NCI-H2196 (cell line): ENCODE data around the gene NCL.
"Not testable (repeated sequence)": the region's sequence is repeated elsewhere in the genome, so short reads cannot be mapped to it uniquely, and the experiment has no call there.

Experiments used
- DNase-seq: peaks from one replicate; lab custom pipeline; 2025; ENCODE audit not compliant: unreplicated experiment; lab: John Stamatoyannopoulos, UW

Gene NCL

DNA sequence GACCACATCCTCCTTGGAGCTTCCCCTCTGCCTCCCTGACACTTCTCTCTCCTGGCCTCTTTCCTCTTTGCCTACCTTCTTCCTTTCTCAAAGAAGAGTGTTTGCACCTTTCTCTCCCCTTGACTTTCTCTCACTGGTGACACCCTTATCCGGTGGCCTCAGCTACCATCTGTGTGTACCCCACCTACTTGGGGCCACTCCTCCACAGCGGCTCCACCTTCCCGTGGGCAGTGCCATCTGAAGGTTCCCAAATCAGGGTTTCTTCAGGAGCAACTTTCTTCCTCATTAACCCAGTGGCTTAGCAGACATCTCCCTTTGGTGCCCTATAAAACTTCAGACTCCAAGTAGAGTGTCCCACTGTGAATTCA, 5.3 kb upstream of the NCL start:
- DNase-seq = no peak

DNA sequence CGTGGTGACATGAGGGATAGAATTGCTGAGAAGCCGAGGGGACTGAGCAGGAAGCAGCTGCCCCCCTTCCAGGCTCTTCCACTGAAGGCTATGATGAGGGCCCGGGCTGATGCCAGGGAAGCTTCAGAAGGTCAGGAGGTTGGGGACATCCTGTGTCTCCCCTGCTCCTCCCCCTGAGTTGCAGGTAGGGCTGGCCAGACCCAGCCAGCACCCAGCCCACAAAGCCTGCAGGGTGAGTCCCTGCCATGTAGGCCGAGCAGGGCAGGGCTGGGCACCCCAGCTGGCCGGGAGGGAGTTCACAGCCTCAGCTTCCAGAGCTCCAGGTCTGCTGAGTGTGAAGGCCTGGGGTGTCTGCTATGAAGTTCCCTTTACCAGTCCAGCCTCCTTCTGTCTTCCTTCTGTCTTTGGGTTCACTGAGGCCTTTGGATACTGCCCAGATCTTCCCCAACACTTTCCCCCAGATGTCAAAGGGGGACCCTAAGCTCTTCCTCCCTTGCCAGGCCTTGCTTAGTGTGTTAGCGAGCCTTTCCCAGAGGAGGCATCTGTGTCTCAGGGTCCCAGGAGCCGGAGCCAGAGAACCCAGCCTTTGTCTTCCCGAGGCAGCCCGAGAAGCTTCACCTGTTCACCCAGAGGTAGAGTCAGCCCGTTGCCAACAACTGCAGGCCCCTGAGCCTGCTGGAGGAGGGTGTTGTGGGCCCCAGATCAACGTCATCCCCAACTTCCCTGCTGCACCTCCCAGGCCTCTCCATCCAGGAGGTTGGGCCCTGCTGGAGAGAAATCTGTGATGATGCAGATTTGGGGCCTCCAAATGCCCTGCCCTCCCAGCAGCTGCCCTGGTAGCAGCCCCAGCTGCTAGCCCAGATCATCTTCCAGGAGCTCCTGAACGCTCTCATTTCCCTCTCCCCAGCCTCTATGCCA, 3.6 kb upstream of the NCL start:
- no peak for DNase-seq

DNA sequence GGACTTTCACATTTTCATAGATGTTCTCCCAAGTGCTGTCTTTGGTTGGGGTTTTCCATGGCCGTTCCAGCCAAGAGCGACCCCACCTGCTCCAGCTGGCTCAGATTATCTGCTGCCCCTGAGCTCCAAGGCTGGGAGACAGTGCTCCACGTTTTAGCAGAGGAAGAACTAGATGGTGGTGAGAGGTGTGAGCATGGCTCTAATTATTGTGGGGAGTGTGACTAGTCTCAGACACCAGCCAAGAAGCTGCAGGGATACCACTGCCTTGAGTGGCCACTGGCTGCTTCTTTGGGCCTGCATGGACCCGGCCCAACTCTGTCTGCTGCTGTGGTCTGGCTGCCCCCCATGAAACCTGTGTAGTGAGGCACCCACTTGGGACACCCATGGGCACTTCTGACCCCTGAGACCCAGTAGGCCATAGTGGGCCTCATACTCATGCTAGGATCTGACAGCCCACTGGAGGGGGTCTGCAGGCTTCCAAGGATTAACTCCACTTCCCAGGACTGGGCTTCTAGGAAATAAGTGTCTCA, 2.8 kb upstream of the NCL start:
- no peak for DNase-seq

DNA sequence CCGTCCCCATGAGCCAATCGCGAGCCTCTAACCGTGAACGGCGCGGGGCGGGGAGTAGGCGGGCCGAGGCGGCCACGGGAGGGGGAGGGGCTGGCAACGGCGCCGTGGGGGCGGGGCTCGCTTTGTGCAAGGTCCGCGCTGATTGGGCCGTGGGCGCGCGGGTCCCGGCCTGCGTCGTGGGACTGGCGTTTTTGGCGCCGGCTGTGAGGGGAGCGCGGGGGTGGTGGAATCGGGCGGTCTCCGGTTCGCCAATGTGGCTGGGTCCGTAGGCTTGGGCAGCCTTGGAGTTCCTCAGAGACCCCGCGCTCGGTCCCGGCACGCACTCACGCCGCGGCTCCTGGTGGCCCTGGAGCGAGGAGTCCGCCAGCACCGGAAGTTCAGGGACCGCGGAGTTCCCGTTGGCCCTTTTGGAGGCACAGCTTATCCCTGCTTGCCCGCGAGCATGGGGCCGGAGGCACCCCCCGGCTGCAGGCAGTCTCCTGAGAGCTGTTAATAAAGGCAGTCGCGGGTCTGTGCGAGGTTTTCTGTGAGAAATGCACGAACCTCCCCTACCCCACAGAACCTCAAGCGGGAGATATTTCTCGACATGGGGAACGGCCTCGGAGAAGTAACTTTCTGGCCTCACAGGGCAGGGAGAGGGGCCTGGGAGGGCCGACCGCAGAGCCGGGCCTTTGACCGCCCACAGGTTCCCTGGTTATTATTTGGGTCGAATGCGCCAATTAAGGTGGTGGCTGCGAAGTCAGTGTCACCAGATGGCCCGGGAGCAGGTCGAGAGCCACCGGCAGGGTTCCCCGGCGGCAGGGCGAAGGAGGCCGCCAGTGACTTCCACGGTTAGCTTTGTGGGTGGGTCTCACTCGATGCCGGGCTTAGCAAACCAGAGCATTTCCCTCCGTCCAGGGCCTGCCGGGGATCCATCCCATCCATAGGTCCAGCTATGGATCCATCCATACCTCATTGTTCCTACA, 574 bp upstream of the NCL start:
- DNase-seq = peak; percentile 97

DNA sequence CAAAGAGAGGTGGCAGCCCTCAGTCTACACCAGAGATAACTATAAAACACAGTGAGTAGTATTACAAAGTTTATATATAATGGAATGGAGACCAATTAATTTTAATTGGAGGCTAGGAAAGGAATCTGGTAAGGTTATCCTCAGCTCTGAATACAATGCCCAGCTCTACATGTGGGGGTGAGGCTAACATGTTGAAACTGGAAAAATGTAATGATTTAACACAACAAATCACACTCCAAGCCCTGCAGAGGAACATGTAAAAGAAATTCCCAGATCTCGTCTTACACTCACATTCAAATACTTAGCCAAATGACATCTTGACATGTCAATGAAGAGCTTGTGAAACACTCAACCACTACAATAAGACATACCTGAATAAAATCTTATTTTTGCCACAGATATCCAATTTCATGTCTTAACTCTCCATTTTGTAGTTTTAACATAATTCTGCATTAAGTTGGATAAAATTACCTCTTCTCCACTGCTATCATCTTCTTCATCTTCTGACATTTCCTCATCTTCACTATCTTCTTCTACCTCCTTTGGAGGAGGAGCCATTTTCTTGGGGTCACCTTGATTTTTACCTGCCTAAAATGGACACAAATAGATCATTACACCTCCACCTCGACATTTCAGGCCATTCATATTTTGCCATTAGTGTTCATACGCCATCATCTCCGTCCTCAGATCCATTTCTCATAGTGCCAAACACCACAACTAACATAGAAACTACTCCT, 1.4 kb downstream of the NCL start:
- no peak for DNase-seq

DNA sequence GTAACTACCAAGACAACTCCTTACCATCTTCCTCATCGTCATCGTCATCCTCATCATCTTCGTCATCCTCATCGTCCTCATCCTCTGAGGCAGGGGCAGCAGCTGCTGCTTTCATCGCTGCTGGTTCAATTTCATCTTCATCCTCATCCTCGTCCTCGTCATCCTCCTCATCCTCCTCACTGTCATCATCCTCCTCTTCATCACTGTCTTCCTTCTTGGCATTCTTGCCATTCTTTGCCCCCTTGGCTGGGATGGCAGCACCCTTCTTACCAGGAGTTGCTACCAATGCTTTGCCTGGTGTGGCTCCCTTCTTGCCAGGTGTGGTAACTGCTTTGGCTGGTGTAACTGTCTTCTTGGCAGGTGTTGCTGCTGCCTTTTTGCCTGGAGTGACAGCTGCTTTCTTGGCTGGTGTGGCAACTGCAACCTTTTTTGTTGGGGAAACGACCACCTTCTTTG, 2.7 kb downstream of the NCL start:
- DNase-seq = no peak

DNA sequence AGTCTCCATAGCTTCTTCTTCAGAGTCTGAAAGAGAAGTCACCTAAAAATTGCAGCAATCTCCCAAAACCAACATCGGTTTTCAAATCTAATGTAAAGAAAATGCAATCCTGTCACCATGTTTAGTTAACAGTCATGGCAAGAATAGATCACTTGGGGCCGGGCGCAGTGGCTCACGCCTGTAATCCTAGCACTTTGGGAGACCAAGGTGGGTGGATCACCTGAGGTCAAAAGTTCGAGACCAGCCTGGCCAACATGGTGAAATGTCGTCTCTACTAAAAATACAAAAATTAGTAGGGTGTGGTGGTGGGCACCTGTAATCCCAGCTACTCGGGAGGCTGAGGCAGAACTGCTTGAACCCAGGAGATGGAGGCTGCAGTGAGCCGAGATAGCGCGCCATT, 3.4 kb downstream of the NCL start:
- DNase-seq = not testable (repeated sequence)

DNA sequence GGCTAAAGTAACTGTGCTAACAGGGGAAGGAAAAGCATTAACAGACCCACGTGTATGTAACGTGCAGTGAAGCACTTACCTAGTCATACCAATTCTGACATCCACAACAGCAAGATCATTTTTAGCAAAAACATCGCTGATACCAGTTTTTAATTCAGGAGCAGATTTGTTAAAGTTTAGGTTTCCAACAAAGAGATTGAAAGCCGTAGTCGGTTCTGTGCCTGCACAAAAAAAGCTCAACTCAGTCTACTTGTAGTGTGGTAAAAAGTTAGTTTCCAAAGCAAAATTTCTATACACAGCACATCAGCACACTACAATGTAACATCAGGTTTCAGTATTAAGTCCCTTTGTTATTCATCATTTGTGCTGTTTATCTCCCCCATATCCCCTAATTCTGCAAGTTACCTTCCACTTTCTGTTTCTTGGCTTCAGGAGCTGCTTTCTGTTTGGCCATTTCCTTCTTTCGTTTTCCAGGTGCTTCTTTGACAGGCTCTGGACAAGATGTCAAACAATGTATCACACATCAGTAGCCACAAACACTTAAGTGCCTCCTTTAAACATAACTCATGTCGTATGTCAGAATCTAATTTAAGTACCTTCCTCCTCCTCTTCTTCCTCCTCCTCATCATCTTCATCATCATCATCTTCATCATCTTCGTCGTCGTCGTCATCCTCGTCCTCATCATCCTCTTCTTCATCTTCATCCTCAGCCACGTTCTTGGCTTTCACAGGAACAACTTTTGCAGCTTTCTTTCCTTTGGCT, 4.0 kb downstream of the NCL start:
- DNase-seq = no peak

DNA sequence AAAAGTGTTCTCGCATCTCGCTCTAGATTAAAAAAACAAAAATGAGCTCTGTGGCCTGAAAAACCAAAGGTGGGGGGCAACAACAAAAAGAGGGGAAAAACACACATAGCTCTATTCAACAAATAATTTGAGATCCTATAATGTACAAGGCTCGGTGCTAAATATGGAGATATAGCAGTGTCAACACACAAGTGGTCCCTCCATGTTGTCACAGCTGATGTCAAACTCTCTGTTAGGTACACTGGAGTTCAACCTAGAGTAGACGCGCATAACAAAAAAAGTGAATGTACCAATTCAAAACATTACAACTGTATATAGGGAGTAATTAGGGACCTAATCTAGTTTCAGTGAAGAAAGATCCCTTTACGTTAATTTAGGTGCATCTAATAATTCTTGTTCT, 5.9 kb downstream of the NCL start:
- no peak for DNase-seq

DNA sequence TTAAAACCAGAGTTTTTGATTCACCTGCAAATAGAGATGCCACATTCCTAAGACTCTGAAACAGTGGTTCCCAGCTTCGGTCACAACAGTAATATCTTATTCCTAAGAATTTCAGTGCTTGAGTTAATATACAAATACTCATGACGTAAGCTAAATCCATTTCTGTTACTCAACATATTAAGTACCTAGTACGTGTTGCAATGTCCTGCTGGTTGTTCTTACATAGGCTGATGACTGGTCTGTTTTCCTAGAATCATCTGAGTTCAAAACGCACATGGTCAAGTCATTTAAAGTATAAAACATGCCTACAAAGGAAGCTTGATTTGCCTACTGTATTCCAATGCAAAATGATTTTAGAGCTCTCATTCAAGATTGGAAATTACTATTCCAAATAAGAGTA, 7.2 kb downstream of the NCL start:
- DNase-seq = no peak

DNA sequence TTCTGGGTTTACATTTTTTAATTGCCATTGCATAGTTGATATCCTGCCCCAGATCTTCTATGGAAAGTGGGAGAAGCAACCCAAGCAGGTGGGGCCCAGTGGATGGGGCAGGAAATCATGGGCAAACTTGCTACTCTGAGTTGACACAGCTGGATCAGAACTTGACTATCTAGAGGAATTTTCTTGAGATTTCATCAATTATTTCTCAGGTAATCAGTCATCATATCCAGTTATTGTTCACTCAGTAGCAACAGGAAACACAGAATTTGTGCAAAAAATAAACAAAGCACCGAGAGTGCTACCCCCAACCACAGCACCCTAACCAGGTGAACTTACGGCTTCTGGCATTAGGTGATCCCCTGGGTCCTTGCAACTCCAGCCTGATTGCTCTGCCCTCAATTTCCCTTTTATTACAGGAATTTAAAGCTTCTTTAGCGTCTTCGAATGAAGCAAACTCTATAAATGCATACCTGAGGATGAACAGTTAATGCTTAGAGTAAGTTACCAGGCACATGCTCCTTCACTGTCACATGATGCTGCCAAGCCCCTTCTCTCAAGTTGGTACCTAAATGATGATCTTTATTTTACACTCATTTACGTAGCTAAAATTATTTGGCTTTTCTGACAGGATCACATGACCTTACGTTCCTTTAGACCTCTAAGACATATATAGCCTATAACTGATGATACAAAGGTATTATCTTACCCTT, 7.8 kb downstream of the NCL start:
- DNase-seq = no peak

DNA sequence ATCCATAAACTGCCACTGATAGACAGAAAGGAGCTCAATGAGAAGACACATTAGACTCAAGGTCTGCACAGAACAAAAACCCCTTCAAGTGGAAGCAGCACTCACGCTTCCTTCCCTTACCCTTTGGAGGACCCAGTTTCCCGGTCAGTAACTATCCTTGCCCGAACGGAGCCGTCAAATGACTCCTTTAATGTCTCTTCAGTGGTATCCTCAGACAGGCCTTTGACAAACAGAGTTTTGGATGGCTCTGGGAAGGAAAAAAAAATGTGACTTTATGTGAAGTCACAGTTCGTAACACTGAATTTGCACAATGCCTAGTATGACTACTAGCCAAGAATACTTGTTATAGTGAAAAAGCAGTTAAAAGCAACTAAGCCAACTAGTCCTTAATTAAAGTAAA, 8.4 kb downstream of the NCL start:
- DNase-seq = no peak

DNA sequence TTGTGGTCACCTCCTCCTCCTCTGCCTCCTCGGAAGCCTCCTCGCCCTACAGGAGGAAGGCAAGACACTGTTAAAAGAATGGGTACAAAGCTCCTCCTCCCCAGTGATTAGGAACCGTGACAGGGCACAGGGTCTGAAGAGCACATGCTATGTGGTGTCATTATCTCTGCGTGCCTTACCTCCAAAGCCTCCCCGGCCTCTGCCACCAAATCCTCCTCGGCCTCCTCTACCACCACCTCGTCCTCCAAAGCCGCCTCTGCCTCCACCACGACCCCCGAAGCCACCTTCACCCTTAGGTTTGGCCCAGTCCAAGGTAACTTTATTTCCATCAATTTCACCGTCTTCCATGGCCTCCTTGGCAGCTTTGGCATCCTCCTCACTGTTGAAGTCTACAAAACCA, 9.1 kb downstream of the NCL start:
- DNase-seq = no peak

DNA sequence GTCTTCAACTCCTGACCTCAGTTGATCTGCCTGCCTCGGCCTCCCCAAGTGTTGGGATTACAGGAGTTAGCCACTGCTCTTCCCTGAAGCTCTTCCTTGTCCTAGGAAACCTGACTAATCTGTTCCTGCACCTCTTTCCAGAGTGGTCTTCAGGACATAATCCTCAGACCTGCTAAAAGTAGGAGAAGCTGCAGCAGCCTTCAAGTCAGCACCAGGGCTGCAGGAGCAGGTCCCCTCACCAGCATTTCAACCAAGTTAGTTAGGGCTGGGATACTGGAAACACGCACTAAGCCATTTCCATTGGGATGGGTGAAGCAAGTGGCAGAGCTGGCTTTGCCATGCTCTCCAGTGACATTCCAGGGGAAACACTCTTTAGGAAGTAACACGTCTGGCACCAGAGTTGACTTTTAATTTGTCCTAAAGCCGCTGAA, 9.9 kb downstream of the NCL start:
- no peak for DNase-seq

DNA sequence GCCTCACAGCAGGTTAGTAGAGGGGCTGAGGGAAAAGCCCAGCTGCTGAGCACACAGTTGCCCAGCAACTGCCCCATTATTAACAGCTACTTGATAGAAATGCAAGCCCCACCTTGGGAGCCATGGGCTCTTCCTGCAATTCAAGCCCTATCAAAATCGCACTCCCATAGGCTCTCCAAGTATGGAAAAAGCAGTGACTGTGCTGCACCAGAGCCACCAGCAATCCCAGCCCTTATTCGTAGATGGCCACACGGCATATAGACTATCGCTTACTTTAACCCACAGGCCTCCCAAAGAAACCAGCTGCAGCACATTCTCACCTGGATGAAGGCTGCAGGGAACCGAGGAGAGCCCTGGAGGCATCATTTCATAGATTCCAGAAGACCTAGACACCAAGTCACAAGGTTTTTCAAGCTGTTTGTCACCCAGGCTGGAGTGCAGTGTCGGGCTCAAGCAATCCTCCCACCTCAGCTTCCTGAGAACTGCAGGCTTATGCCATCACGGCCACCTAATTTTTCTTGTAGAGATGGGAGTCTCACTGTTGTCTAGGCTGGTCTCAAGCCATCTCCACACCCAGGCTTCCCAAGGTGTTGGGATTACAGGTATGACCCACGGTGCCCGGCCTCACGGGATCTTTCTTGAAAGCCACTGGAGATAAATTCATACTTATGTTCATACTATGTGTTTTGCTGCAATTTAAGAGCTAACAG, 11.3 kb downstream of the NCL start:
- DNase-seq = no peak

DNA sequence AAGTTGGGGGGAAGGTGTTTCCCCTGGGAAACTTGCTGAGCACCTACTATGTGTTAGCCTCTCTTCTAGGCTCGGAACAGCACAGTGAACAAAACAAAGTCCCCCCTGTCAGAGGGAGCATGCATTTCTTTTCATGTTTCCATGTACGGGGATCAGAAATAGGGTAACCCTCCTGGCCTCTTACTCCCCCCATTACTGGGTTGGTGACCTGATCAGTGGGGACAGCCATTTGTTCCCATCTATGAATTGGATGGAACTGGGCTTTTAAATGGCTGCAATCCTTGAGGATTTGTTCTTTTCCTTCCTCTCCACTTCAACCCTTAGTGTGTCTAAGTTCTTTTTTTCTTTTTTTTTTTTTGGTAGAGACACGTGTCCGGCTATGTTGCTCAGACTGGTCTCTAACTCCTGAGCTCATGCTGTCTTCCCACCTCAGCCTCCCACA, 13.7 kb downstream of the NCL start:
- no peak for DNase-seq

DNA sequence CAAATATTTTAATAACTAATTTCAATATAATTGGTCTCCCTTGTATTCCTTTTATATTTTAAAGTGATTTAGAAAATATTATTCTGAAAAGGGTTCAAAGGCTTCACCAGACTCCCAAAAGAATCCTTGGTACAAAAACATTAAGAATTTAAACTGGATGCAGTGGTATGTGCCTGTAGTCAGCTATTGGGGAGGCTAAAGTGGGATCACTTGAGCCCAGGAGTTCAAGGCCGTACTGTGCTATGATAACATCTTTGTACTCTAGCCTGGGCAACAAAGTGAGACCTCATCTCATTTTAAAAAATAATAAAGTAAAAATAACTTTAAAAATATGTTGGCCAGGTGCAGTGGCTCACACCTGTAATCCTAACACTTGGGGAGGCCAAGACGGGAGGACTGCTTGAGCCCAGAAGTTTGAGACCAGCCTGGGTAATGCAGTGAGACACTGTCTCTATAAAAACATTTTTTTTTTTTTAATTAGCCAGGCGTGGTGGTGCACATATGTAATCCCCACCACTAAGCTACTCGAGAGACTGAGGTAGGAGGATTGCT, 14.7 kb downstream of the NCL start:
- DNase-seq = no peak

DNA sequence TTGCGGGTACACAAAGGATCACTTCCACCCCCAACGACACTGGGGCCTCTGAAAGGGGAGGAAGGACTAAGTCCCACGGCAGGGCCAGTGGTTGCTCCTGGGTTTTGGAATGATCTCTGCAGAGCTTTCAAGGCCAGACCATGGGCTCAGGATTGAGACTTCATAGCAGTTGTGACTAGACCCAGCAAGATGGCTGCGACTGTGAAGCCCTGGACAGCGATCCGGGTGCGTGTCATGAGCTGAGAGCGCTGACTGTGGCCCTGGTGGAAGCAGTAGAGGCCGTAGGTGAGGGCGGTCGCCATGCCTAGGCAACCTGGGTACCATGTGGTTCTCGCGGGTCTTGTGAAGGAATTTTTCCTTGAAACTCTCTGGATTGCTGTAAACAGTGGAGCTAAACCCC, 27.3 kb downstream of the NCL start:
- no peak for DNase-seq

DNA sequence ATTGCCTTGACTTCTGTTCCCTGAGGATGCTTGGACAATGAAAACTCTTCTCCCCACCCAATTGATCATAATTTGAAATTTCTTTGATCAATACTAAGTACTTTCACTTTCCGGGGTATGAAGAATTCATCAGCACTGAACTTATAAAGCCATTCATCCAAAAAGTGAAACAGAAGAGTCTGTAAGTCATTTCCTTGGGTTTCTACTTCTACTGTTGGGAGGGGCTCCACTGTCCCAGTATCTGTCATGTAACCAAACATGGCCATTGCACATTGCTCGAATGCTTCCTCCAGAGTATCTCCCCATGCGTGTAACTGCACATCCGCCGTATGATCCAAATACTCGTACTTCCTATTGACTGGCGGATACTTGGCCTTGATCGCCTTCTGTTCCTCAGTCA, 30.3 kb downstream of the NCL start:
- DNase-seq = no peak
